AG09309 (cell line): ENCODE data around the gene KRTAP12-2.
"Not testable (repeated sequence)": the region's sequence is repeated elsewhere in the genome, so short reads cannot be mapped to it uniquely, and the experiment has no call there.

Source experiments
- DNase-seq: peaks from one replicate; pipeline ENCODE4 v3.0.0-alpha.2; 2010; ENCODE audit warnings: low read depth
- H3K4me3 ChIP-seq: 2 replicates; pipeline ENCODE4 v1.5.1; 2011; ENCODE audit warnings: mild to moderate bottlenecking, low read depth, low read length, moderate library complexity; ENCODE audit not compliant: control insufficient read depth
- TF ChIP-seq, protein P1 (sequence below): IDR thresholded peaks from 2 replicates; pipeline ENCODE4 v1.5.1; 2011; ENCODE audit warnings: mild to moderate bottlenecking, low read depth, low read length, inconsistent platforms; ENCODE audit not compliant: insufficient read depth, control insufficient read depth; ENCODE audit errors: missing control alignments

KRTAP12-2 gene

GRCh38 chr21:44702111-44702972, 35.6 kb upstream of the KRTAP12-2 start:
- TF ChIP-seq, protein P1, sequence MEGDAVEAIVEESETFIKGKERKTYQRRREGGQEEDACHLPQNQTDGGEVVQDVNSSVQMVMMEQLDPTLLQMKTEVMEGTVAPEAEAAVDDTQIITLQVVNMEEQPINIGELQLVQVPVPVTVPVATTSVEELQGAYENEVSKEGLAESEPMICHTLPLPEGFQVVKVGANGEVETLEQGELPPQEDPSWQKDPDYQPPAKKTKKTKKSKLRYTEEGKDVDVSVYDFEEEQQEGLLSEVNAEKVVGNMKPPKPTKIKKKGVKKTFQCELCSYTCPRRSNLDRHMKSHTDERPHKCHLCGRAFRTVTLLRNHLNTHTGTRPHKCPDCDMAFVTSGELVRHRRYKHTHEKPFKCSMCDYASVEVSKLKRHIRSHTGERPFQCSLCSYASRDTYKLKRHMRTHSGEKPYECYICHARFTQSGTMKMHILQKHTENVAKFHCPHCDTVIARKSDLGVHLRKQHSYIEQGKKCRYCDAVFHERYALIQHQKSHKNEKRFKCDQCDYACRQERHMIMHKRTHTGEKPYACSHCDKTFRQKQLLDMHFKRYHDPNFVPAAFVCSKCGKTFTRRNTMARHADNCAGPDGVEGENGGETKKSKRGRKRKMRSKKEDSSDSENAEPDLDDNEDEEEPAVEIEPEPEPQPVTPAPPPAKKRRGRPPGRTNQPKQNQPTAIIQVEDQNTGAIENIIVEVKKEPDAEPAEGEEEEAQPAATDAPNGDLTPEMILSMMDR = no peak
- H3K4me3 ChIP-seq = no peak overlapping the region
- DNase-seq = no peak

DNA sequence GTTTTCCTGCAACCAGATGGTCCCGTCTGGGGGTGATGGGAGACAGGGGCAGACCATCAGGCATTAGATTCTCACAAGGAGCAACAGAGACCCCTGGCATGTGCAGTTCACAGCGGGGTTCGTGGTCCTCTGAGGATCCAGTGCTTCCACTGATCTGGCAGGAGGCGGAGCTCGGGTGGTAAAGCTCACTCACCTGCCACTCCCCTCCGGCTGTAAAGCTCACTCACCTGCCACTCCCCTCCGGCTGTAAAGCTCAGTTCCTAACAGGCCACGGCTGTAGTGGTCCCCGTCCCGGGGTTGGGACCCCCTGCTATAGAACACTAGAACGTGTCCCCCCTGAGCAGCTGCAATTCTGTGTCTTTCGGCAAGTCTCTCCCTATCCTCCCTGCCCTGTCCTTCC, 34.8 kb upstream of the KRTAP12-2 start:
- no peak for DNase-seq
- H3K4me3 ChIP-seq = no peak overlapping the region
- TF ChIP-seq, protein P1 = no peak

- H3K4me3 ChIP-seq = no peak overlapping the region
- DNase-seq = no peak
- TF ChIP-seq, protein P1 = no peak
Observed at GRCh38 chr21:44701023-44701400, 34.3 kb upstream of the KRTAP12-2 start.

DNA sequence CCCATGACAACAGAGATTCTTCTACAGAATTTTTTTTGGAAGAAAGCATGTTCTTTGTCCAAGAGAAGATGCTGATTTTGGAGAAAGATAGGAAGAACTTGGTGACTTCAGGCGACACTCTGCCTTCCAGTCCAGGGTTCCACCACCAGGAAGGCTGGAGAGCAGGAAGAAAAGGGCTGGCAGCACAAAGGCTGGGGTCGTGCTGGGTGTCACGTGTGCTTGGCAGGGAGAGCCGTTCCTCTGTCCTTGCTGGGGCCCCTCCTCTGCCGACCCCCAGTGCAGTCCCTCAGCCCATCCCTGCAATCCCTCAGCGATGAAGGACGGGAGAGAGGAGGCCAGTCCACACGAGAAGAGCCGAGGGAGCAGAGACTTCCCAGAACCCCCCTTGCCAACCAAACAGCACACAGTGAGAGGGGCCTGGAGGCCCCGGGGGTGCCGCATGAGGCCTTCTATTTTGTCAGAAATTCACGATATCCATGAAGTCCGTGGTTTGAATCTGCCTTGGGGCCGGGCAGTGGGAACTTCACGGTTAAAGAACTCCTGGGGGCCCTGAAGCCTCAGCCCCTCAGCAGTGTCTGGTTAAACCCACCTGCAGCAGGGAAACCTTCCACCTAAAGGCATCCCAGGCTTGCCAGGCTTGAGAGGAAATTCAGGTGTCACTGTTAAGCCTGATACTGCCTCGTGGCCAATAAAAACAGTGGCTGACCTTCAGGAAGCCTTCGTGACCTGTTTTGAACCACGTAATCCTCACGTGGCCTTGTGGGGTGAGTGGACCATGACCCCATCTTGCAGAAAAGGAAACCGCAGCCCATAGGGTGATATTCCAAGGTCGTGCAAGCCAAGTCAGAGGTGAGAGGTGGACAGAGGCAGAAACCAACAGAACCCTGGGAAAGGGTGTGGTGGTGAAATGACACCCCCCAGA, 33.6 kb upstream of the KRTAP12-2 start:
- TF ChIP-seq, protein P1 = no peak
- DNase-seq = no peak
- H3K4me3 ChIP-seq = no peak overlapping the region

DNA sequence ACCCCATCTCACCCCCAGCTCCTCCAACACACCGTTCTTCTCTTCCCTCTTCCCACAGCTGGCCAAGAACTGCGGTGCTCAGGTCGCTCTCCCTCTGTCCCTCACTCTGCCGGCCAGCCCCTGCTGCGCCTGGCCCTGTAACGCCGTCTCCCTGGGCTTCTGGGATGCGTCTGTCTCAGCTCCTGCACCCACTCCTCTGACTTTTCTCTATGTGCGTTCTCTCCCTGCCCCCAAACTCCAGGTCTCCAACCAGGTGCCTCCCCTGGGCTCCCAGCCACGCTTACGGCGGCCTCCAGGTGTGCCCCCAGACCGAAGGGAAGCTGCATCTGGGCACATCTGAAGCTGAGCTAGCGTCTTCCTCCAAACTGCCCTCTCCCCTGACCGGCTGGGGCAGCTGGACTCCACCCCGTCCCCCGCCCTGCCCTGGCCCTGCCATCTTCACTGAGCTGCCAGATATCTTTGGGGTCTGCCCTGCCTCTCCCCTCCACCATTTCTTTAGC, 32.8 kb upstream of the KRTAP12-2 start:
- TF ChIP-seq, protein P1 = no peak
- DNase-seq = no peak
- H3K4me3 ChIP-seq = no peak overlapping the region

DNA sequence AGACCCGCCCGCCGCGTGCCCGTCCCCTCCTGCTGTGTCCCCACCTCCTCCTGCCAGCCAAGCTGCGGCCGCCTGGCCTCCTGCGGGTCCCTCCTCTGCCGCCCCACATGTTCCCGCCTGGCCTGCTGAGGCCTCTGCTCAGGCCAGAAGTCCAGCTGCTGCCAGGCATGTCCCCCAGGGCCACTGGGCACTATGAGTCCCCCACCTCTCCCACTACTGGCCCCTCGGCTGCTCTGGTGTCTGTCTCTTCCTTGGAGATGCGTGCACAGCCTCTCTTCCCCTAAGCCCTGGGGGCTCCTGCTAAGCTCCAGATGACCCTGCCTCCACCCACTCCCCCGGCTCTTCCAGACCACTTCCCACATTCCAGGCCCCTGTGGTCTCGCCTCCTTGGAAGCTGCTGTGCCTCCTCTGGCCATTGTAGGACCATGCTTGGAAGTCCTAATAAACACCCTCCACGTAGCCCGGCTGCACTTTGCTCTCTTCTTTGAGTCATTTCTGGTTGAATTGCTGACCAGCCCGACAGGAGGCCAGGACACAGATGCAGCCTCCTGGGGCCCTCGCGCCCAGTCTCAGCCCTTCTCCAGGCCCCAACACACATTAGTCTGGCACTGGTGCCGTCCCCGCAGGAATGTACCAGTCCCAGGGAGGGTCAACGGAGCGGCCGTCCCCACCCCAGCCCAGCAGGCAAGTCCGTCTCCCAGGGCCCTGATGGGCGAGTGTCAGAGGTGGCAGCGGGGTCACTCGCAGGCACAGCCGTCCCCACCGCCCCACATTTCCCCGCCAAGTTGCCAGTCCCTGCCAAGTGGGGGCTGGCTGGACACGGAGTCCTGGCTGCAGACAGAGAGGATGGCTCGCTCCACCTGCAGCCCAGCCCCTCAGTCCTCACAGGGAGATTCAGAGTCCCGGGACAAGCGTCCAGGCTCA, 31.3 kb upstream of the KRTAP12-2 start:
- TF ChIP-seq, protein P1 = no peak
- DNase-seq = no peak
- no peak overlapping the region for H3K4me3 ChIP-seq

GRCh38 chr21:44697172-44697810, 30.6 kb upstream of the KRTAP12-2 start, which contains the start of gene KRTAP10-12:
Gene KRTAP10-12, plus strand, starts transcription at chr21:44697172. Its CDS starts 30 bp downstream, at chr21:44697202.
- not testable (repeated sequence) for H3K4me3 ChIP-seq, DNase-seq
